Measurements from ENCODE around the gene APOE.

Gene APOE

DNA sequence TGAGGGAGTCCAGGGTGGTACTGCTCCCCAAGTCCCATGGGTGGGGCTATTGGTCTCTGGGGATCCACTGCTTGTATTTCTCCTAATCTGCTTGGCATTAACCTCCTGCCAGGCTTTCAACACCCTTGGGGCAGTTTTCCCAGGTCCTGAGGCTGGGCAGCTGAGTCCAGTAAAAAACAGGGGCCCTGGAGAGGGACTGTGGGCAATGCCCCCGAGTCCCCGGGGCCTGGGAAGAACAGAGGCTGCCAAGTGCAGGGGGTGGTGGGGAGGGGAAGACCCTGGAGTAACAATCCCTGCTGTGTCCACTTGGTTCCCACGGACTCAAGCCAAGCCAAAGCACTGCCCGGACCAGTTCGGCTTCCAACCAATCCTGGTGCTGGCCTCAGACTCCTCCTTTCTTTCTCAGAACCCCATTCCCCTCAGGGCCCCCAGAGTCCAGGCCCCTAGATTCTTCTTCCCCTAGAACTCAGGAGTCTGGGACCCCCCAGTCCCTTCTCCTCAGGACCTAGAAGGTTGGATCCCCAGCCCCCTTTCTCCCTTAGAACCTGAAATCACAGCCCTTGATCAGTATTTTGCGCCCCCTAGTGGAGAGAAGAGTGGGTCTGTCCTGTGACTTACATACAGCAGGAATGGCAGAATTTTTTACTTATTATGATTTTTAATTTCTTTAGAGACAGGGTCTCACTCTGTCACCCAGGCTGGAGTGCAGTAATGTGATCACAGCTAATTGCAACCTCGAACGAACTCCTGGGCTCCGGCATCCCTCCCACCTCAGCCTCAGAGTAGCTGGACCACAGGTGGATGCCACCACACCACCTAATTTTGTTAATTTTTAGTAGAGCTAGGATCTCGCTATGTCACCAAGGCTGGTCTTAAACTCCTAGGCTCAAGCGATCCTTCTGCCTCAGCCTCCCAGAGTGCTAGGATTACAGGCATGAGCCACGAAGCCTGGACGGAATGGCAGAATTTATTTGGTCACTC, 45.9 kb downstream of the APOE start:
- DNase-seq (ENCODE audit: low read depth in 1 of 2, low spot score in 1 of 2): peak; percentile 12 to 65

- no peak for DNase-seq (ENCODE audit: low read depth in 1 of 2, low spot score in 1 of 2)
These were observed 48.7 kb downstream of the APOE start for GRCh38 chr19:44954278-44954648.

- peak; percentile 94 to 95 for DNase-seq (ENCODE audit: low read depth in 1 of 2, low spot score in 1 of 2)
These were observed 49.3 kb downstream of the APOE start, which contains the start of gene CLPTM1 for GRCh38 chr19:44954649-44955504. CLPTM1 (plus strand) TSS chr19:44955380; CDS start chr19:44955396, 16 bp downstream.

GRCh38 chr19:44955505-44956439, 50.2 kb downstream of the APOE start:
- DNase-seq (ENCODE audit: low read depth in 1 of 2, low spot score in 1 of 2): no peak

GRCh38 chr19:44957526-44957925, 51.9 kb downstream of the APOE start:
- DNase-seq (ENCODE audit: low read depth in 1 of 2, low spot score in 1 of 2): no peak

- DNase-seq (ENCODE audit: low read depth in 1 of 2, low spot score in 1 of 2): no peak
These were observed 52.5 kb downstream of the APOE start for GRCh38 chr19:44958090-44958489.
